WTC11 (cell line): ENCODE data around the gene RHOF. TPM values are rescaled to one million over a fixed set of nuclear protein-coding genes. Genes with fewer than 3 reads are reported as not detected.

Source experiments
- ATAC-seq: fragments of 200-7000 bp; cut with Tn5 transposase; 2 replicates; pipeline ENCODE4 v1.10.0; 2021; ENCODE audit warnings: mild to moderate bottlenecking, moderate library complexity
- CTCF ChIA-PET: fragments of 300-600 bp; sonication (Branson Sonifier 250); formaldehyde crosslinking; loops from one replicate; lab custom pipeline; 2021; ENCODE audit warnings: antibody characterized with exemption; lab: Charles Lee
- POLR2A ChIA-PET: fragments of 350-600 bp; sonication (Branson Sonifier 250); formaldehyde crosslinking; loops from one replicate; lab custom pipeline; 2021; ENCODE audit warnings: antibody characterized with exemption; lab: Charles Lee
- DNase-seq: peaks from one replicate; pipeline ENCODE4 v3.0.0; 2021; ENCODE audit warnings: low spot score
- H3K27ac Mint-ChIP-seq: 2 replicates; pipeline ENCODE4 v1.8.0; 2021; ENCODE audit warnings: mixed read lengths
- H3K27me3 Mint-ChIP-seq: 2 replicates; pipeline ENCODE4 v1.8.0; 2021; ENCODE audit warnings: low read depth, mild to moderate bottlenecking, moderate library complexity, mixed read lengths
- H3K36me3 Mint-ChIP-seq: 2 replicates; pipeline ENCODE4 v1.8.0; 2021; ENCODE audit warnings: mixed read lengths
- H3K4me1 Mint-ChIP-seq: 2 replicates; pipeline ENCODE4 v1.8.0; 2022; ENCODE audit warnings: mixed read lengths
- H3K4me3 Mint-ChIP-seq: 2 replicates; pipeline ENCODE4 v1.8.0; 2021; ENCODE audit warnings: mild to moderate bottlenecking, moderate library complexity, mixed read lengths
- H3K9me3 Mint-ChIP-seq: 2 replicates; pipeline ENCODE4 v1.8.0; 2021; ENCODE audit warnings: mixed read lengths
- CREB1 ChIP-seq: sonication (generic); formaldehyde crosslinking; IDR thresholded peaks from 2 replicates; pipeline ENCODE4 v1.8.0; 2023; ENCODE audit warnings: mild to moderate bottlenecking, missing genetic modification reagents
- ELF4 ChIP-seq: sonication (generic); formaldehyde crosslinking; IDR thresholded peaks from 2 replicates; pipeline ENCODE4 v1.8.1; 2022; ENCODE audit warnings: low read depth, mild to moderate bottlenecking, moderate library complexity, missing genetic modification reagents
- GABPB1 ChIP-seq: sonication (generic); formaldehyde crosslinking; IDR thresholded peaks from 2 replicates; pipeline ENCODE4 v1.8.1; 2023; ENCODE audit warnings: mild to moderate bottlenecking, missing genetic modification reagents
- MYBL2 ChIP-seq: sonication (generic); formaldehyde crosslinking; IDR thresholded peaks from 2 replicates; pipeline ENCODE4 v1.8.1; 2023; ENCODE audit warnings: mild to moderate bottlenecking, moderate library complexity, missing genetic modification reagents
- PRRX2 ChIP-seq: fragments of 250-450 bp; sonication (Bioruptor Pico); IDR thresholded peaks from 2 replicates; pipeline ENCODE4 v1.8.0; 2021; ENCODE audit warnings: mild to moderate bottlenecking
- ZNF671 ChIP-seq: fragments of 250-450 bp; sonication (Bioruptor Pico); IDR thresholded peaks from 2 replicates; pipeline ENCODE4 v1.8.0; 2021; ENCODE audit warnings: mild to moderate bottlenecking
- total RNA-seq: library from RNA; stranded (reverse); gene quantifications from 3 replicates; pipeline ENCODE4 v1.2.3, GENCODE V29; 2021
- TF ChIP-seq, protein P1 (sequence below): sonication (generic); formaldehyde crosslinking; IDR thresholded peaks from 2 replicates; pipeline ENCODE4 v1.8.0; 2022; ENCODE audit warnings: mild to moderate bottlenecking, missing genetic modification reagents
- TF ChIP-seq, protein P2 (sequence below): fragments of 250-450 bp; sonication (Bioruptor Pico); IDR thresholded peaks from 2 replicates; pipeline ENCODE4 v1.9.0; 2021; ENCODE audit warnings: mild to moderate bottlenecking
- TF ChIP-seq, protein P3 (sequence below): sonication (generic); formaldehyde crosslinking; IDR thresholded peaks from 2 replicates; pipeline ENCODE4 v1.8.0; 2022; ENCODE audit warnings: missing genetic modification reagents
- TF ChIP-seq, protein P4 (sequence below): sonication (generic); formaldehyde crosslinking; IDR thresholded peaks from 2 replicates; pipeline ENCODE4 v1.8.1; 2023; ENCODE audit warnings: mild to moderate bottlenecking, missing genetic modification reagents, borderline replicate concordance
- TF ChIP-seq, protein P5 (sequence below): sonication (generic); formaldehyde crosslinking; IDR thresholded peaks from 2 replicates; pipeline ENCODE4 v1.8.1; 2023; ENCODE audit warnings: mild to moderate bottlenecking, moderate library complexity, missing genetic modification reagents

The RHOF gene
- total RNA-seq, 1 experiment from 2014 or later = 45.3 TPM

DNA sequence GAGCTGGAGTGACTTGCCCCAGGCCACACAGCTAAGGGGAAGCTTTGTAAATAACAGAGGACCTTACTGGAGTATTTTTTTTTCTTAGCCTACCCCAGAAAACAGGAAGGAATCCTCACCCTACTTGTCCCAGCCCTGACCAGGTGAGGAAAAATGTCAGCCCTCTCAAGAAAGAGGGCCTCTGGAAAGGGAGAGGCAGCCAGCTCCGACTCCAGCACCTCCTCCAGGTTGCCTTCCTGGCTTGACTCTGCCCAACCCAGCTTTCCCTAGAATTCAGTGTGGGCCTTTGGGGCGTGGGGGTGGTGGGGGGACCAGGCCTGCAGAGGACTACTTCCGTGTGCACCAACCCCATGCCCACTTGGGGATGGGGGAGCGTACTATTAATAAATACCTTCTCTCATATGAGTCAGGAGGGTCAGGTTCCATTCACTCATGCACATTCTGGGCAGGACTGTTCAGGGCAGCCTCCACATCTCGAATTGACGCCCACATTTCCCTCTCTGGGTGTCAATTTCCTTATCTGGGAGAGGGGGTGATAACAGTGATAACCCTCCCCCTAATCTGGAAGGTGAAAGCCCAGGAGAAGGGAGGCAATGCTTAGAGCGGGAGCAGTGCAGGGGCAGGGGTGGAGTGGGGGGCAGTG lies 5.2 kb downstream of the RHOF start:
- 0 out of 2 replicates have a peak, but pooled peaks cover 4% of the 10 kb centered on the region for H3K36me3 Mint-ChIP-seq
- peaks cover 13% of the 10 kb centered on the region for H3K4me1 Mint-ChIP-seq
- TF ChIP-seq, protein P1, sequence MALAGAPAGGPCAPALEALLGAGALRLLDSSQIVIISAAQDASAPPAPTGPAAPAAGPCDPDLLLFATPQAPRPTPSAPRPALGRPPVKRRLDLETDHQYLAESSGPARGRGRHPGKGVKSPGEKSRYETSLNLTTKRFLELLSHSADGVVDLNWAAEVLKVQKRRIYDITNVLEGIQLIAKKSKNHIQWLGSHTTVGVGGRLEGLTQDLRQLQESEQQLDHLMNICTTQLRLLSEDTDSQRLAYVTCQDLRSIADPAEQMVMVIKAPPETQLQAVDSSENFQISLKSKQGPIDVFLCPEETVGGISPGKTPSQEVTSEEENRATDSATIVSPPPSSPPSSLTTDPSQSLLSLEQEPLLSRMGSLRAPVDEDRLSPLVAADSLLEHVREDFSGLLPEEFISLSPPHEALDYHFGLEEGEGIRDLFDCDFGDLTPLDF (CRISPR knock-in tag) = no peak
- no peak for TF ChIP-seq CREB1 (CRISPR knock-in tag)
- TF ChIP-seq MYBL2 (CRISPR knock-in tag) = no peak
- TF ChIP-seq, protein P2, sequence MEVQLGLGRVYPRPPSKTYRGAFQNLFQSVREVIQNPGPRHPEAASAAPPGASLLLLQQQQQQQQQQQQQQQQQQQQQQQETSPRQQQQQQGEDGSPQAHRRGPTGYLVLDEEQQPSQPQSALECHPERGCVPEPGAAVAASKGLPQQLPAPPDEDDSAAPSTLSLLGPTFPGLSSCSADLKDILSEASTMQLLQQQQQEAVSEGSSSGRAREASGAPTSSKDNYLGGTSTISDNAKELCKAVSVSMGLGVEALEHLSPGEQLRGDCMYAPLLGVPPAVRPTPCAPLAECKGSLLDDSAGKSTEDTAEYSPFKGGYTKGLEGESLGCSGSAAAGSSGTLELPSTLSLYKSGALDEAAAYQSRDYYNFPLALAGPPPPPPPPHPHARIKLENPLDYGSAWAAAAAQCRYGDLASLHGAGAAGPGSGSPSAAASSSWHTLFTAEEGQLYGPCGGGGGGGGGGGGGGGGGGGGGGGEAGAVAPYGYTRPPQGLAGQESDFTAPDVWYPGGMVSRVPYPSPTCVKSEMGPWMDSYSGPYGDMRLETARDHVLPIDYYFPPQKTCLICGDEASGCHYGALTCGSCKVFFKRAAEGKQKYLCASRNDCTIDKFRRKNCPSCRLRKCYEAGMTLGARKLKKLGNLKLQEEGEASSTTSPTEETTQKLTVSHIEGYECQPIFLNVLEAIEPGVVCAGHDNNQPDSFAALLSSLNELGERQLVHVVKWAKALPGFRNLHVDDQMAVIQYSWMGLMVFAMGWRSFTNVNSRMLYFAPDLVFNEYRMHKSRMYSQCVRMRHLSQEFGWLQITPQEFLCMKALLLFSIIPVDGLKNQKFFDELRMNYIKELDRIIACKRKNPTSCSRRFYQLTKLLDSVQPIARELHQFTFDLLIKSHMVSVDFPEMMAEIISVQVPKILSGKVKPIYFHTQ = no peak
- TF ChIP-seq, protein P3, sequence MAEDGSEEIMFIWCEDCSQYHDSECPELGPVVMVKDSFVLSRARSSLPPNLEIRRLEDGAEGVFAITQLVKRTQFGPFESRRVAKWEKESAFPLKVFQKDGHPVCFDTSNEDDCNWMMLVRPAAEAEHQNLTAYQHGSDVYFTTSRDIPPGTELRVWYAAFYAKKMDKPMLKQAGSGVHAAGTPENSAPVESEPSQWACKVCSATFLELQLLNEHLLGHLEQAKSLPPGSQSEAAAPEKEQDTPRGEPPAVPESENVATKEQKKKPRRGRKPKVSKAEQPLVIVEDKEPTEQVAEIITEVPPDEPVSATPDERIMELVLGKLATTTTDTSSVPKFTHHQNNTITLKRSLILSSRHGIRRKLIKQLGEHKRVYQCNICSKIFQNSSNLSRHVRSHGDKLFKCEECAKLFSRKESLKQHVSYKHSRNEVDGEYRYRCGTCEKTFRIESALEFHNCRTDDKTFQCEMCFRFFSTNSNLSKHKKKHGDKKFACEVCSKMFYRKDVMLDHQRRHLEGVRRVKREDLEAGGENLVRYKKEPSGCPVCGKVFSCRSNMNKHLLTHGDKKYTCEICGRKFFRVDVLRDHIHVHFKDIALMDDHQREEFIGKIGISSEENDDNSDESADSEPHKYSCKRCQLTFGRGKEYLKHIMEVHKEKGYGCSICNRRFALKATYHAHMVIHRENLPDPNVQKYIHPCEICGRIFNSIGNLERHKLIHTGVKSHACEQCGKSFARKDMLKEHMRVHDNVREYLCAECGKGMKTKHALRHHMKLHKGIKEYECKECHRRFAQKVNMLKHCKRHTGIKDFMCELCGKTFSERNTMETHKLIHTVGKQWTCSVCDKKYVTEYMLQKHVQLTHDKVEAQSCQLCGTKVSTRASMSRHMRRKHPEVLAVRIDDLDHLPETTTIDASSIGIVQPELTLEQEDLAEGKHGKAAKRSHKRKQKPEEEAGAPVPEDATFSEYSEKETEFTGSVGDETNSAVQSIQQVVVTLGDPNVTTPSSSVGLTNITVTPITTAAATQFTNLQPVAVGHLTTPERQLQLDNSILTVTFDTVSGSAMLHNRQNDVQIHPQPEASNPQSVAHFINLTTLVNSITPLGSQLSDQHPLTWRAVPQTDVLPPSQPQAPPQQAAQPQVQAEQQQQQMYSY (CRISPR knock-in tag) = no peak
- TF ChIP-seq PRRX2 = no peak
- TF ChIP-seq, protein P4, sequence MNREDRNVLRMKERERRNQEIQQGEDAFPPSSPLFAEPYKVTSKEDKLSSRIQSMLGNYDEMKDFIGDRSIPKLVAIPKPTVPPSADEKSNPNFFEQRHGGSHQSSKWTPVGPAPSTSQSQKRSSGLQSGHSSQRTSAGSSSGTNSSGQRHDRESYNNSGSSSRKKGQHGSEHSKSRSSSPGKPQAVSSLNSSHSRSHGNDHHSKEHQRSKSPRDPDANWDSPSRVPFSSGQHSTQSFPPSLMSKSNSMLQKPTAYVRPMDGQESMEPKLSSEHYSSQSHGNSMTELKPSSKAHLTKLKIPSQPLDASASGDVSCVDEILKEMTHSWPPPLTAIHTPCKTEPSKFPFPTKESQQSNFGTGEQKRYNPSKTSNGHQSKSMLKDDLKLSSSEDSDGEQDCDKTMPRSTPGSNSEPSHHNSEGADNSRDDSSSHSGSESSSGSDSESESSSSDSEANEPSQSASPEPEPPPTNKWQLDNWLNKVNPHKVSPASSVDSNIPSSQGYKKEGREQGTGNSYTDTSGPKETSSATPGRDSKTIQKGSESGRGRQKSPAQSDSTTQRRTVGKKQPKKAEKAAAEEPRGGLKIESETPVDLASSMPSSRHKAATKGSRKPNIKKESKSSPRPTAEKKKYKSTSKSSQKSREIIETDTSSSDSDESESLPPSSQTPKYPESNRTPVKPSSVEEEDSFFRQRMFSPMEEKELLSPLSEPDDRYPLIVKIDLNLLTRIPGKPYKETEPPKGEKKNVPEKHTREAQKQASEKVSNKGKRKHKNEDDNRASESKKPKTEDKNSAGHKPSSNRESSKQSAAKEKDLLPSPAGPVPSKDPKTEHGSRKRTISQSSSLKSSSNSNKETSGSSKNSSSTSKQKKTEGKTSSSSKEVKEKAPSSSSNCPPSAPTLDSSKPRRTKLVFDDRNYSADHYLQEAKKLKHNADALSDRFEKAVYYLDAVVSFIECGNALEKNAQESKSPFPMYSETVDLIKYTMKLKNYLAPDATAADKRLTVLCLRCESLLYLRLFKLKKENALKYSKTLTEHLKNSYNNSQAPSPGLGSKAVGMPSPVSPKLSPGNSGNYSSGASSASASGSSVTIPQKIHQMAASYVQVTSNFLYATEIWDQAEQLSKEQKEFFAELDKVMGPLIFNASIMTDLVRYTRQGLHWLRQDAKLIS (CRISPR knock-in tag) = no peak
- no peak for TF ChIP-seq ELF4 (CRISPR knock-in tag)
- TF ChIP-seq GABPB1 (CRISPR knock-in tag) = no peak
- no peak for TF ChIP-seq ZNF671 (CRISPR knock-in tag)
- TF ChIP-seq, protein P5, sequence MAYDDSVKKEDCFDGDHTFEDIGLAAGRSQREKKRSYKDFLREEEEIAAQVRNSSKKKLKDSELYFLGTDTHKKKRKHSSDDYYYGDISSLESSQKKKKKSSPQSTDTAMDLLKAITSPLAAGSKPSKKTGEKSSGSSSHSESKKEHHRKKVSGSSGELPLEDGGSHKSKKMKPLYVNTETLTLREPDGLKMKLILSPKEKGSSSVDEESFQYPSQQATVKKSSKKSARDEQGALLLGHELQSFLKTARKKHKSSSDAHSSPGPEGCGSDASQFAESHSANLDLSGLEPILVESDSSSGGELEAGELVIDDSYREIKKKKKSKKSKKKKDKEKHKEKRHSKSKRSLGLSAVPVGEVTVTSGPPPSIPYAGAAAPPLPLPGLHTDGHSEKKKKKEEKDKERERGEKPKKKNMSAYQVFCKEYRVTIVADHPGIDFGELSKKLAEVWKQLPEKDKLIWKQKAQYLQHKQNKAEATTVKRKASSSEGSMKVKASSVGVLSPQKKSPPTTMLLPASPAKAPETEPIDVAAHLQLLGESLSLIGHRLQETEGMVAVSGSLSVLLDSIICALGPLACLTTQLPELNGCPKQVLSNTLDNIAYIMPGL (CRISPR knock-in tag) = no peak
- TF ChIP-seq, all 79 proteins: peak for 0
- Mint-ChIP-seq H3K9me3 (no peaks in the 10 kb centered on the region), H3K4me3 (no peak overlapping the region), H3K27ac (no peak overlapping the region), H3K27me3 (no peaks in the 10 kb centered on the region; the same call in 1 of the 2 replicates)
- DNase-seq (no peak), ATAC-seq (no peak)
- ChIA-PET POLR2A (no interaction called here), CTCF (interaction anchor here (0.7 to 1.0 kb wide), 2 partner anchors 55 to 100 kb away, joined by 3 to 4 read pairs; partner anchors contain the start of gene PSMD9)
